ENCODE measurements around the gene ACSL3.

Gene ACSL3

GRCh38 chr2:222848862-222849261 is 12.0 kb upstream of the ACSL3 start:
- in situ Hi-C loops (cut with HindIII; ENCODE audit: low sequenced_read_pairs), result no loop called here
- no peak overlapping the region for H3K4me3 ChIP-seq (ENCODE audit: low read depth, low read length)
- no peak for DNase-seq (ENCODE audit: low read depth)
- TF ChIP-seq, protein P1, sequence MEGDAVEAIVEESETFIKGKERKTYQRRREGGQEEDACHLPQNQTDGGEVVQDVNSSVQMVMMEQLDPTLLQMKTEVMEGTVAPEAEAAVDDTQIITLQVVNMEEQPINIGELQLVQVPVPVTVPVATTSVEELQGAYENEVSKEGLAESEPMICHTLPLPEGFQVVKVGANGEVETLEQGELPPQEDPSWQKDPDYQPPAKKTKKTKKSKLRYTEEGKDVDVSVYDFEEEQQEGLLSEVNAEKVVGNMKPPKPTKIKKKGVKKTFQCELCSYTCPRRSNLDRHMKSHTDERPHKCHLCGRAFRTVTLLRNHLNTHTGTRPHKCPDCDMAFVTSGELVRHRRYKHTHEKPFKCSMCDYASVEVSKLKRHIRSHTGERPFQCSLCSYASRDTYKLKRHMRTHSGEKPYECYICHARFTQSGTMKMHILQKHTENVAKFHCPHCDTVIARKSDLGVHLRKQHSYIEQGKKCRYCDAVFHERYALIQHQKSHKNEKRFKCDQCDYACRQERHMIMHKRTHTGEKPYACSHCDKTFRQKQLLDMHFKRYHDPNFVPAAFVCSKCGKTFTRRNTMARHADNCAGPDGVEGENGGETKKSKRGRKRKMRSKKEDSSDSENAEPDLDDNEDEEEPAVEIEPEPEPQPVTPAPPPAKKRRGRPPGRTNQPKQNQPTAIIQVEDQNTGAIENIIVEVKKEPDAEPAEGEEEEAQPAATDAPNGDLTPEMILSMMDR (IDR thresholded peaks at IDR 0.05; ENCODE audit: low read depth, low read length, missing control alignments), result no peak

DNA sequence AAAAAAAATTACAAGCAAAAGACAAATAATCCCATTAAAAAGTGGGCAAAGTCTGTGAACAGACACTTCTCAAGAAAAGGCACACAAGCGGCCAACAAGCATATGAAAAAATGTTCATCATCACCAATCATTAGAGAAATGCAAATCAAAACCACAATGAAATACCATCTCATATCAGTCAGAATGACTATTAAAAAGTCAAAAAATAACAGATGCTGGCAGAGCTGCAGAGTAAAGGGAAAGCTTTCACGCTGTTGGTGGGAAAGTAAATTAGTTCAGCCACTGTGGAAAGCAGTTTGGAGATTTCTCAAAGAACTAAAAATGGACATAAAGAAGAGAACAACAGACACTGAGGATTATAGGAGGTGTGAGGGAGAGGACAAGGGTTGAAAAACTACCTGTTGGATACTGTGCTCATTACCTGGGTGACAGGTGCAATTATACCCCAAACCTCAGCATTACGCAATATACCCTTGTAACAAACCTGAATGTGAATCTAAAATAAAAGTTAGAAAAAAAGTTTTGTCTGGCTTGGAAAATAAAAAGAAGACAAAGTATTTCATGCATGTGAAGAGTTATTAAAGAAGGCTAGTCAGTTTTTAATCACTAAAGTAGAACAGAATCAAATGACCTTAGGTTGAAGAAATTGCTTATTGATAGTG is 8.7 kb upstream of the ACSL3 start:
- TF ChIP-seq, protein P1 (IDR thresholded peaks at IDR 0.05; ENCODE audit: low read depth, low read length, missing control alignments), result no peak
- DNase-seq (ENCODE audit: low read depth), result no peak
- in situ Hi-C loops (cut with HindIII; ENCODE audit: low sequenced_read_pairs), result no loop called here

GRCh38 chr2:222854773-222855700 is 5.8 kb upstream of the ACSL3 start:
- no peak overlapping the region for H3K4me3 ChIP-seq (ENCODE audit: low read depth, low read length)
- DNase-seq (ENCODE audit: low read depth), result no peak
- in situ Hi-C loops (cut with HindIII; ENCODE audit: low sequenced_read_pairs), result no loop called here
- TF ChIP-seq, protein P1 (IDR thresholded peaks at IDR 0.05; ENCODE audit: low read depth, low read length, missing control alignments), result no peak

More for the DNA sequence above, 8.7 kb upstream of the ACSL3 start:
- no peak overlapping the region for H3K4me3 ChIP-seq (ENCODE audit: low read depth, low read length)

DNA sequence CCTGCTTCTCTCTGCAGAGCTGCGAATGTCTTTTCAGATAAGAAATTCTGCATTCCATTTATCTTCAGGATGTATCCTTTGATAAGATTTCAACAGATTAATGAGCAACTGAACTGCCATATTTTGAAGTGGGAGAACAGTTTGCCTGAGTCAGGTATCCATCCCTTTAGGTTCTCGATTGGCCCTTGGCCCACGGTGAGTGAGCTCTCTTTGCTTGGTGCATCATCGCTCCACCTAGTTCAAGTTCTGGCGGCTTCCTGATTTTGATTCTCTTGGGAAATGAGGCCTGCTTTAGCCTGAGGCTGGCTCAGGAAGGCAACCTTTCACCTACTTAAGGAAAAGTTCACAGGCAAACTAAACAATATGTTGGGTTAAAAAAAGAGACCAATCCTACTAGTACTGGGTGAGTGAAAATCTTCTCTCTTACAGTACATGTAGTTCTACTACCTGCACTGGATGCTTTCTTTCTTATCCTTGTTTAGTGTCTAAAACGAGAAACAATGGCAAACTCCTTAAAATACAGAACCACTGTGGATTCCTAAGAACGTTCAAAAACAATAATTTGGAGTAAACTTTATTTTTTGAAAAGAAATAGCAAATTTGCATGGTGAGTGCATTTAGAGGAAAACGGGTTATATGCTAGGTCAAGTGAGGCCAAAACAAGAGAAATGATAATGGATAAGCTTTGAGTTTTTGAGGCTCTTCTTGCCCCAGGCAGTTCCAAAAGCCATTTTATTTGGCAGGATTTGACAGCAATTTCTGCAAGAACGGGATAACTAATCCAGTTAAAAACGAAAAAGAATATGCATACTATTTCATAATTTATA is 837 bp upstream of the ACSL3 start:
- TF ChIP-seq, protein P1 (IDR thresholded peaks at IDR 0.05; ENCODE audit: low read depth, low read length, missing control alignments), result no peak
- H3K4me3 ChIP-seq (ENCODE audit: low read depth, low read length), result peak overlapping the region; percentile 89
- in situ Hi-C loops (cut with HindIII; ENCODE audit: low sequenced_read_pairs), result no loop called here
- DNase-seq (ENCODE audit: low read depth), result no peak

GRCh38 chr2:222861411-222862105 is 722 bp downstream of the ACSL3 start:
- in situ Hi-C loops (cut with HindIII; ENCODE audit: low sequenced_read_pairs), result no loop called here
- H3K4me3 ChIP-seq (ENCODE audit: low read depth, low read length), result peak overlapping the region; percentile 89
- DNase-seq (ENCODE audit: low read depth), result no peak
- TF ChIP-seq, protein P1 (IDR thresholded peaks at IDR 0.05; ENCODE audit: low read depth, low read length, missing control alignments), result no peak
